Parathyroid adenoma (tissue), 2 donors: ENCODE measurements around the gene MORF4L2.
A peak's percentile ranks its signal among the peaks of the same experiment; 100 is the strongest.
"Not testable (repeated sequence)": the region's sequence is repeated elsewhere in the genome, so short reads cannot be mapped to it uniquely, and the experiment has no call there.

Source experiments
- H2AFZ ChIP-seq: fragments of 300-600 bp; sonication (generic); one replicate; pipeline ENCODE4 v1.7.0; 2017; ENCODE audit warnings: antibody characterized with exemption, mild to moderate bottlenecking
- H3K27ac ChIP-seq: fragments of 300-600 bp; sonication (generic); one replicate; pipeline ENCODE4 v1.7.0; 2017
- H3K27me3 ChIP-seq: fragments of 300-600 bp; sonication (generic); one replicate; pipeline ENCODE4 v1.7.0; 2017; ENCODE audit warnings: low read length; ENCODE audit not compliant: control insufficient read depth, insufficient read depth
- H3K36me3 ChIP-seq: fragments of 300-600 bp; sonication (generic); one replicate; pipeline ENCODE4 v1.7.0; 2017; ENCODE audit warnings: low read length; ENCODE audit not compliant: control insufficient read depth, insufficient read depth
- H3K4me1 ChIP-seq: fragments of 300-600 bp; sonication (generic); one replicate; pipeline ENCODE4 v1.7.0; 2017; ENCODE audit warnings: control low read depth
- H3K4me2 ChIP-seq: fragments of 300-600 bp; sonication (generic); one replicate; pipeline ENCODE4 v1.7.0; 2017; ENCODE audit warnings: low read length
- H3K4me3 ChIP-seq: fragments of 300-600 bp; sonication (generic); one replicate; pipeline ENCODE4 v1.7.0; 2017; ENCODE audit warnings: low read depth, low read length
- H3K79me2 ChIP-seq: fragments of 300-600 bp; sonication (generic); one replicate; pipeline ENCODE4 v1.7.0; 2017; ENCODE audit warnings: control low read depth
- H3K9ac ChIP-seq: fragments of 300-600 bp; sonication (generic); one replicate; pipeline ENCODE4 v1.7.0; 2017; ENCODE audit warnings: mild to moderate bottlenecking
- H3K9me3 ChIP-seq: fragments of 300-600 bp; sonication (generic); one replicate; pipeline ENCODE4 v1.7.0; 2017; ENCODE audit warnings: low read length; ENCODE audit not compliant: control insufficient read depth
- TF ChIP-seq, protein P1 (sequence below): fragments of 300-600 bp; sonication (generic); IDR thresholded peaks from one replicate; pipeline ENCODE4 v1.7.0; 2017; ENCODE audit warnings: antibody characterized with exemption, mild to moderate bottlenecking
- donor health status: primary hyperparathyroidism.

The MORF4L2 gene

DNA sequence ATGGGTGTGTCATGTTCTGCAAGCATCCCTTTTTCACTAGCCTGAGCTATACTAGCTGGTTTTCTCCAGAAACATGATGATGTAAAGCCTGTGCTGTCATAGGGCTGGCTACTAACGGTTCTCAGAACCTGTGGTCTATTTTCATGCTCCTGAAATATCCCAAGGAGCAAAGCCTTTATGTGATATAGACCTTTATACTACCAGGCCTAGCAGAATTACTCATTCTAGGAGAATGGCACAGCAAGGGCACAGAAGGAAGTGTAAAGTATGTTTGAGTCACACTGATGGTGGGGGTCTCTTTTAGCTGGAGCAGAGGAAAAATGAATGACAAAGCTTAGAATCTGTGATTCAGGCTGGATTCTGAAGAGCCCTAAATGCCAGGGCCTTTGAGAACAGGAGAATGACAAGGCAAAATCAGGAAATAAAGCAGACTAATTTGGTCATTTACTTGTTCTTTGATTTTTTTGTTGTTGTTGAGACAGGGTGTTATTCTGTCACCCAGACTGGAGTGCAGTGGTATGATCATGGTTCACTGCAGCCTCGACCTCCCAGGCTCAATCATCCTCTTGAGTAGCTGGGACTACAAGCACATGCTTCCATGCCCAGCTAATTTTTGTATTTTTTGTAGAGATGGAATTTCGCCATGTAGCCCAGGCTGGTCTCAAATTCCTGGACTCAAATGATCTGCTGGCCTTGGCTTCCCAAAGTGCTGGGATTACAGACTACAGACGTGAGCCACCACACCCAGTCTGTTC is 45.9 kb downstream of the MORF4L2 start:
- Histone ChIP-seq H3K4me3 (no peak overlapping the region), H3K79me2 (no peaks in the 10 kb centered on the region), H3K9me3 (no peaks in the 10 kb centered on the region), H3K9ac (no peak overlapping the region), H3K27ac (no peak overlapping the region), H3K4me2 (no peak overlapping the region), H2AFZ (no peak overlapping the region), H3K4me1 (peaks cover 3% of the 10 kb centered on the region), H3K36me3 (no peaks in the 10 kb centered on the region), H3K27me3 (no peaks in the 10 kb centered on the region)
- TF ChIP-seq, protein P1, sequence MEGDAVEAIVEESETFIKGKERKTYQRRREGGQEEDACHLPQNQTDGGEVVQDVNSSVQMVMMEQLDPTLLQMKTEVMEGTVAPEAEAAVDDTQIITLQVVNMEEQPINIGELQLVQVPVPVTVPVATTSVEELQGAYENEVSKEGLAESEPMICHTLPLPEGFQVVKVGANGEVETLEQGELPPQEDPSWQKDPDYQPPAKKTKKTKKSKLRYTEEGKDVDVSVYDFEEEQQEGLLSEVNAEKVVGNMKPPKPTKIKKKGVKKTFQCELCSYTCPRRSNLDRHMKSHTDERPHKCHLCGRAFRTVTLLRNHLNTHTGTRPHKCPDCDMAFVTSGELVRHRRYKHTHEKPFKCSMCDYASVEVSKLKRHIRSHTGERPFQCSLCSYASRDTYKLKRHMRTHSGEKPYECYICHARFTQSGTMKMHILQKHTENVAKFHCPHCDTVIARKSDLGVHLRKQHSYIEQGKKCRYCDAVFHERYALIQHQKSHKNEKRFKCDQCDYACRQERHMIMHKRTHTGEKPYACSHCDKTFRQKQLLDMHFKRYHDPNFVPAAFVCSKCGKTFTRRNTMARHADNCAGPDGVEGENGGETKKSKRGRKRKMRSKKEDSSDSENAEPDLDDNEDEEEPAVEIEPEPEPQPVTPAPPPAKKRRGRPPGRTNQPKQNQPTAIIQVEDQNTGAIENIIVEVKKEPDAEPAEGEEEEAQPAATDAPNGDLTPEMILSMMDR = no peak

DNA sequence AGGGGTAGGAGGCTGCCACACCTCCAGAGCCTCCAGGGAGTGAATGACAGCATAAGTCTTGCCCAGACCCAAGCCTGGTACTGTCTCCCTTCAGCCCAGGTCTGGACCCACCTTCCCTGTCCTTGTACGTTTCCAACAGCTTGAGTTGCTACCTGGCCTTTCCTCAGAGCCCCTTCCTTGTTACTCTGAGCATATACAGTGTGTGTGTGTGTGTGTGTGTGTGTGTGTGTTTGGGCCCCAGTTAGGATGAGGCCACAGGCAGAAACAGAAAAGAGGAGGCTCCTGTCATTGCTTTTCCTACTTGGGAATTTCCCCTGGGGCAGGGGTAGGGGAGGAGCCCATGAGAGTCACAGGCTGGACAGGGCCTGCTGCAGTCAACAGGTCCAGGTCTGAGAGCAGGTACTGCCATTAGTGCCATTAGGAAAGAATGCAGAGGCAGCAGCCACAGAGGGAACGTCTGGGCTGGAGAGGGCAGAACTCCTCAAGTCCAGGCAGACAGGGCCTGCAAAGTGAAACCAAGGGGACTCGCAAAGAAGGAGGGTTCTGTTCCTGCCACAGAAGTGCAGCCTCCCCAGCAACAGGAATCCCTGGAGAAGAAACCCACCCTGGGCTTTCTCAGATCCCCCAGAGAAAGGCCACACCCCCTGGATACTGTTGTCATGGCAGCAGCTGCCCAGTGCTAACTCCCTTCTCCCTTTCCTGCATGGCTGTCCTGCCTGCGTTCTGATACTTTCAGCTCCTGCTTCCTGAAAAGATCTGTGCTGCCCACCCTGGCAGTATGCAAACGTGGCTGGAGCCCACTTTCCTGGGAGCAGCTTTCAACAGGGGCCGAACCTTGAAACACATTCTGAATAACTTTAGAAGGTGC is 47.8 kb downstream of the MORF4L2 start:
- not testable (repeated sequence) for H3K9me3 ChIP-seq, H3K4me2 ChIP-seq, H3K4me1 ChIP-seq, H3K4me3 ChIP-seq, H3K27me3 ChIP-seq, H3K79me2 ChIP-seq, H3K27ac ChIP-seq, H3K36me3 ChIP-seq, H3K9ac ChIP-seq
- H2AFZ ChIP-seq = peak overlapping the region; percentile 86

DNA sequence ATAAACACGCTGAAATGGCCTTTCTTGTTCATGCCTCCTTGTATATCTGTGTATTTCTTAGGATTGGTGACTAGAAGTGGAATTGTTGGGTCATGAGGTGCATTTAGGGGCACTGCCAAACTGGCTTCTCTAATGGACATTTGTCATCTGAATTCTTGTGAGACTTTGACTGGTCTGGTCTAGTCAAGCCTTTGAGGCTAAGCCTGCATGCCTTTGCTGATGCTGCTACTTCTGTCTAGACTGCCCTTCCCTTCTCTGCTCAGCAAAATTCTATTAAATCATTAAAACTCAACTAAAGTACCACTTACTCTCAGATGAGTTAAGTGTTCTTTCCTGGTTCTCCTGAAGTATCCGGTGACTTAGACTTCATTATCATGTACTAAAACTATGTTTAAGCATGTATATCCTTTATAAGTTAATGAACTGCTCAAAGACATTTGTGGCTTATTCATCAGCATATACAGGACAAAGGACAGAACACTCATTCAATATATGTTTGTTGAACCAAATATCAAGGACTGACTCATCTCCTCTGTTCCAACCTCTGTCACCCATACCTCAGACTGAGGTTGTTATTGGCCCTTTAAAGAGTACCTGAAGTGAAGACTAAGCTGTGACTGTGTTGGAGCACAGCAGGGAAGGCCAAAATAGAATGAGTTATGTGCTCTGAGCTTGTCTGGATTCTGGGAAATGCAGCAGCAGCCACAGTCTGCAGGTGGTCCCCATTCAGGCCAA is 48.7 kb downstream of the MORF4L2 start:
- Histone ChIP-seq H3K27me3 (no peaks in the 10 kb centered on the region), H3K9ac (no peak overlapping the region), H3K4me3 (no peak overlapping the region), H3K4me2 (no peak overlapping the region), H3K79me2 (no peaks in the 10 kb centered on the region), H3K9me3 (no peaks in the 10 kb centered on the region), H3K4me1 (peaks cover 3% of the 10 kb centered on the region), H3K27ac (no peak overlapping the region), H2AFZ (no peak overlapping the region), H3K36me3 (no peaks in the 10 kb centered on the region)
- TF ChIP-seq, protein P1 = no peak

DNA sequence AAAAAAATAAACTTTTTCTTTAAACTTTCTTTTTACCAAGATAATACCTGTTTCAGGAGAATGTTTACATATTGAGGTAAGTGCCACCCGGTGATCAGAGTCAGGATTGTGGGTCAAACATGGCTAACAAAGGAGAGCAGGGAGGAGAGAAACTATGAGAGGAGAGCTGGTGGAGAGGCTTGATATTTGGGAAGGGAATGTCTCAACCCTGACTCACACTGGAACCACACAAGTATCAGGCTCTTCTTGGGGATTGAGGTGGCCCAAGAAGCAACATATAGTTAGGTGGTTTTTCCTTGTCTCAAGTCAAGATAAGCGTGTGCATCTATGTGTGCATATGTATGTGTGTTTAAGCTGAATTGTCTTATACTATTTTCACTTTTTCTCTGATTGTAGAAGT is 51.1 kb downstream of the MORF4L2 start:
- TF ChIP-seq, protein P1 = no peak
- no peaks in the 10 kb centered on the region for H3K27me3 ChIP-seq
- no peaks in the 10 kb centered on the region for H3K79me2 ChIP-seq
- no peak overlapping the region for H3K9ac ChIP-seq
- H3K9me3 ChIP-seq = no peaks in the 10 kb centered on the region
- H3K36me3 ChIP-seq = no peaks in the 10 kb centered on the region
- H2AFZ ChIP-seq = no peak overlapping the region
- no peak overlapping the region for H3K4me3 ChIP-seq
- no peak overlapping the region for H3K27ac ChIP-seq
- peaks cover 3% of the 10 kb centered on the region for H3K4me1 ChIP-seq
- no peak overlapping the region for H3K4me2 ChIP-seq

DNA sequence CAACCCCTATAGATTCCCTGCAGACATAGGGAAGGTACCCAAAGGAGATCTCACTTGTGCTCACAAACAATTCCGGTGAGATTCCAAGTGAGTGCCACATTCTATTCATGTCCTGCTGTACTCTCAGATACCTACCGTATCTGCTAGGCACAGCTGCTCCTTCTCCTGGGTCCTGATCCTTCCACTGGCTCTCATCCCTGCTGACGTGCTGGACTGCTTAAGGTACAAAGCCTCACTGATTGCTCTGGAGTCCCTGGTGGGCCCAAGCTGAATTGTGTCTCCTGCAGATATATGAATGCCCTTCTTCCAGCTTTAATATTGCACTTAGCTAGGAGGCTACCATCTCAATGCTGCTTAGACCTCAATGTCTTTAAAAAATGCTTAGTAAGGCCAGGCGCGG is 55.4 kb downstream of the MORF4L2 start:
- Histone ChIP-seq H3K36me3 (no peaks in the 10 kb centered on the region), H3K27ac (no peak overlapping the region), H3K4me3 (no peak overlapping the region), H3K4me1 (no peaks in the 10 kb centered on the region), H2AFZ (no peak overlapping the region), H3K9me3 (no peaks in the 10 kb centered on the region), H3K9ac (no peak overlapping the region), H3K79me2 (no peaks in the 10 kb centered on the region), H3K27me3 (no peaks in the 10 kb centered on the region), H3K4me2 (no peak overlapping the region)
- TF ChIP-seq, protein P1 = no peak
